Muscle layer of colon (tissue), 2 donors: ENCODE measurements around the gene GTF3C1.
"Not testable (repeated sequence)": the region's sequence is repeated elsewhere in the genome, so short reads cannot be mapped to it uniquely, and the experiment has no call there.

ENCODE experiments used
- H3K27ac ChIP-seq: one replicate; pipeline ENCODE4 v1.7.0; 2013; ENCODE audit warnings: low read depth, mild to moderate bottlenecking, low read length, moderate library complexity
- H3K27me3 ChIP-seq, 2 donors: one replicate each; pipeline ENCODE4 v1.7.0; 2013; ENCODE audit warnings: low read length in 2 of 2, mild to moderate bottlenecking in 2 of 2; ENCODE audit not compliant: insufficient read depth in 2 of 2, control insufficient read depth in 1 of 2
- H3K36me3 ChIP-seq: one replicate; pipeline ENCODE4 v1.7.0; 2013; ENCODE audit warnings: mild to moderate bottlenecking, low read length; ENCODE audit not compliant: insufficient read depth
- H3K4me1 ChIP-seq: one replicate; pipeline ENCODE4 v1.7.0; 2013; ENCODE audit warnings: mild to moderate bottlenecking, low read length; ENCODE audit not compliant: insufficient read depth
- H3K4me3 ChIP-seq, 2 donors: one replicate each; pipeline ENCODE4 v1.7.0; 2013; ENCODE audit warnings: low read length in 2 of 2, low read depth in 1 of 2, mild to moderate bottlenecking in 1 of 2, moderate library complexity in 1 of 2
- H3K9ac ChIP-seq: one replicate; pipeline ENCODE4 v1.7.0; 2013; ENCODE audit warnings: low read length
- H3K9me3 ChIP-seq: one replicate; pipeline ENCODE4 v1.7.0; 2013; ENCODE audit warnings: mild to moderate bottlenecking, low read length
- donor health status: abdominal sarcoma.
- donor health status: Adenocarcinoma of cecum.

The GTF3C1 gene

GRCh38 chr16:27436065-27436464 lies 113.6 kb downstream of the GTF3C1 start:
- H3K36me3 ChIP-seq: no peaks in the 10 kb centered on the region
- H3K27me3 ChIP-seq: no peaks in the 10 kb centered on the region
- no peak overlapping the region for H3K4me3 ChIP-seq
- H3K27ac ChIP-seq: no peak overlapping the region
- no peak overlapping the region for H3K9ac ChIP-seq
- no peaks in the 10 kb centered on the region for H3K4me1 ChIP-seq
- H3K9me3 ChIP-seq: no peaks in the 10 kb centered on the region

GRCh38 chr16:27435146-27435545 lies 114.6 kb downstream of the GTF3C1 start:
- not testable (repeated sequence) for H3K36me3 ChIP-seq, H3K9me3 ChIP-seq, H3K4me1 ChIP-seq, H3K4me3 ChIP-seq, H3K9ac ChIP-seq, H3K27ac ChIP-seq, H3K27me3 ChIP-seq

- H3K4me1 ChIP-seq: no peaks in the 10 kb centered on the region
- no peak overlapping the region for H3K4me3 ChIP-seq
- no peaks in the 10 kb centered on the region for H3K36me3 ChIP-seq
- H3K9me3 ChIP-seq: no peaks in the 10 kb centered on the region
- H3K27ac ChIP-seq: no peak overlapping the region
- H3K27me3 ChIP-seq: no peaks in the 10 kb centered on the region
- H3K9ac ChIP-seq: no peak overlapping the region
These were observed 115.3 kb downstream of the GTF3C1 start for GRCh38 chr16:27434141-27435051.

GRCh38 chr16:27433636-27434035 lies 116.1 kb downstream of the GTF3C1 start:
- H3K27ac ChIP-seq: no peak overlapping the region
- H3K4me3 ChIP-seq: no peak overlapping the region
- H3K9ac ChIP-seq: no peak overlapping the region
- H3K27me3 ChIP-seq: no peaks in the 10 kb centered on the region
- no peaks in the 10 kb centered on the region for H3K4me1 ChIP-seq
- H3K9me3 ChIP-seq: no peaks in the 10 kb centered on the region
- H3K36me3 ChIP-seq: no peaks in the 10 kb centered on the region

GRCh38 chr16:27433191-27433590 lies 116.5 kb downstream of the GTF3C1 start:
- H3K9ac ChIP-seq, H3K4me3 ChIP-seq, H3K9me3 ChIP-seq, H3K27ac ChIP-seq, H3K4me1 ChIP-seq, H3K36me3 ChIP-seq, H3K27me3 ChIP-seq: not testable (repeated sequence)

GRCh38 chr16:27432558-27432957 lies 117.2 kb downstream of the GTF3C1 start:
- no peaks in the 10 kb centered on the region for H3K4me1 ChIP-seq

GRCh38 chr16:27431773-27432532 lies 117.8 kb downstream of the GTF3C1 start:
- H3K36me3 ChIP-seq: no peaks in the 10 kb centered on the region
- H3K27ac ChIP-seq: no peak overlapping the region
- no peaks in the 10 kb centered on the region for H3K27me3 ChIP-seq
- no peak overlapping the region for H3K9ac ChIP-seq
- H3K4me3 ChIP-seq: no peak overlapping the region
- H3K9me3 ChIP-seq: no peaks in the 10 kb centered on the region
- H3K4me1 ChIP-seq: no peaks in the 10 kb centered on the region

More at GRCh38 chr16:27432558-27432957, 117.2 kb downstream of the GTF3C1 start:
- H3K27me3 ChIP-seq: no peaks in the 10 kb centered on the region
- no peaks in the 10 kb centered on the region for H3K36me3 ChIP-seq
- no peak overlapping the region for H3K27ac ChIP-seq
- H3K4me3 ChIP-seq: no peak overlapping the region
- H3K9ac ChIP-seq: no peak overlapping the region
- no peaks in the 10 kb centered on the region for H3K9me3 ChIP-seq

GRCh38 chr16:27430923-27431484 lies 118.7 kb downstream of the GTF3C1 start:
- H3K9me3 ChIP-seq: no peaks in the 10 kb centered on the region
- H3K4me3 ChIP-seq: no peak overlapping the region
- H3K4me1 ChIP-seq: no peaks in the 10 kb centered on the region
- H3K27ac ChIP-seq: no peak overlapping the region
- H3K27me3 ChIP-seq: no peaks in the 10 kb centered on the region
- H3K36me3 ChIP-seq: no peaks in the 10 kb centered on the region
- no peak overlapping the region for H3K9ac ChIP-seq

GRCh38 chr16:27430512-27430911 lies 119.2 kb downstream of the GTF3C1 start:
- no peaks in the 10 kb centered on the region for H3K36me3 ChIP-seq
- no peaks in the 10 kb centered on the region for H3K4me1 ChIP-seq
- no peaks in the 10 kb centered on the region for H3K27me3 ChIP-seq
- no peak overlapping the region for H3K9ac ChIP-seq
- H3K4me3 ChIP-seq: no peak overlapping the region
- H3K9me3 ChIP-seq: no peaks in the 10 kb centered on the region
- H3K27ac ChIP-seq: no peak overlapping the region

GRCh38 chr16:27429981-27430441 lies 119.7 kb downstream of the GTF3C1 start:
- Histone ChIP-seq H3K9ac (no peak overlapping the region), H3K9me3 (no peaks in the 10 kb centered on the region), H3K4me3 (no peak overlapping the region), H3K27me3 (no peaks in the 10 kb centered on the region), H3K4me1 (no peaks in the 10 kb centered on the region), H3K36me3 (no peaks in the 10 kb centered on the region), H3K27ac (no peak overlapping the region)

- Histone ChIP-seq H3K27me3 (no peaks in the 10 kb centered on the region), H3K9ac (no peak overlapping the region), H3K4me3 (no peak overlapping the region), H3K36me3 (no peaks in the 10 kb centered on the region), H3K4me1 (no peaks in the 10 kb centered on the region), H3K9me3 (no peaks in the 10 kb centered on the region), H3K27ac (no peak overlapping the region)
These were observed 120.3 kb downstream of the GTF3C1 start for GRCh38 chr16:27429330-27429871.
